AG09309 (cell line): Measurements from ENCODE around the gene PRDM16.

Source experiments
- DNase-seq: peaks from one replicate; pipeline ENCODE4 v3.0.0-alpha.2; 2010; ENCODE audit warnings: low read depth
- H3K4me3 ChIP-seq: 2 replicates; pipeline ENCODE4 v1.5.1; 2011; ENCODE audit warnings: mild to moderate bottlenecking, low read depth, low read length, moderate library complexity; ENCODE audit not compliant: control insufficient read depth
- CTCF ChIP-seq: IDR thresholded peaks from 2 replicates; pipeline ENCODE4 v1.5.1; 2011; ENCODE audit warnings: mild to moderate bottlenecking, low read depth, low read length, inconsistent platforms; ENCODE audit not compliant: insufficient read depth, control insufficient read depth; ENCODE audit errors: missing control alignments

PRDM16 gene

GRCh38 chr1:3278416-3279181 is 209.6 kb downstream of the PRDM16 start:
- DNase-seq, result no peak
- TF ChIP-seq CTCF, result no peak
- no peak overlapping the region for H3K4me3 ChIP-seq

- no peak for TF ChIP-seq CTCF
- no peak for DNase-seq
- H3K4me3 ChIP-seq, result no peak overlapping the region
Observed at GRCh38 chr1:3279182-3279470, 210.1 kb downstream of the PRDM16 start.

- TF ChIP-seq CTCF, result no peak
- H3K4me3 ChIP-seq, result no peak overlapping the region
- no peak for DNase-seq
Observed at GRCh38 chr1:3281735-3282134, 212.7 kb downstream of the PRDM16 start.

GRCh38 chr1:3282186-3282585 is 213.2 kb downstream of the PRDM16 start:
- no peak for TF ChIP-seq CTCF
- H3K4me3 ChIP-seq, result no peak overlapping the region
- DNase-seq, result no peak

- no peak overlapping the region for H3K4me3 ChIP-seq
- no peak for TF ChIP-seq CTCF
- DNase-seq, result no peak
Observed at GRCh38 chr1:3282656-3283430, 213.8 kb downstream of the PRDM16 start.

GRCh38 chr1:3283849-3284248 is 214.8 kb downstream of the PRDM16 start:
- no peak overlapping the region for H3K4me3 ChIP-seq
- no peak for DNase-seq
- TF ChIP-seq CTCF, result peak; percentile 51
